GM19452 (cell line): ENCODE results near the gene RFC3.

Source experiments
- ATAC-seq: cut with Tn5 transposase; IDR thresholded peaks from one replicate; pipeline ENCODE4 v1.9.1; 2021; ENCODE audit not compliant: unreplicated experiment

Gene RFC3

DNA sequence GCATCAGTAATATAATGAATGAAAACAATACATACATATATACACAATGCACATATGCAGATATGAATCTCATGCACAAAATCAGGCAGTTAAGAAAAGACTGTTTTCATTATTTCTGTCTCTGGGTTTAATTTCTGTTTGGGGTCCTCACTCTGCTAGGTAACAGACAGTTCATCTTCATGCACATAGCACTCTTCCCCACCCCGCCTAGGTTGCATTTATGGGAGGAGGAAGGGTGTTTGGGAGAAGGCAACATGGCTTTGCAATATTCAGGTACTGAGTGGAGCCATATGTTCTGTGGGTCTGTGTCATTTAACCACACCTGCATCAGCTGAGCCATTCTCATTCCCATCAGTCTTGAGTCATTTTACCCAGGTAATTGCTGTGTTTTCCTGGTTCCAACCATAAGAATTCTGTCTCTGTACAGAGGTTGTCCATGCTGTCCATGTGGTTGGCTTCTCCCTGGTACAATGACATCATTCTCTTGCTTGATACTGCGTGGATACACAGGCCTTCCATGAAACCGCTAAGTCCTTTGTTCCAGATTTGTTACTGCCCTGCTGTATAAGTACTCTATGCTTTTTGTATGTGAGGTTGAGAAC lies 45.3 kb downstream of the RFC3 start:
- no peak for ATAC-seq

DNA sequence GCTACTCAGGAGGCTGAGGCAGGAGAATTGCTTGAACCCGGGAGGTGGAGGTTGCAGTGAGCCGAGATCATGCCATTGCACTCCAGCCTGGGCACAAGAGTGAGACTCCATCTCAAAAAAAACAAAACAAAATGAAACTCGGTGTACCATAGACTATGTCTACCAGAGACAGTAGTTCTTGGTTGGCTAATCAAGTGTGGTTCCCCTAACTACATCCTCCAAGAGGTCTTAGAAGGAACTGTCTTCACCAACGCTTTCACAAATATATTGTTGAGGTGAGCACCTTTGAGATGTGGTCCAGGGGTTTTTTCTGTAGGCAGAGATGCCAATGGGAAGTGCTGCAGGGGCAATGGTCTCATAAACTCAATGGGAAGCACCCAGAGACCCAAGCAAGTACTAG lies 48.0 kb downstream of the RFC3 start:
- ATAC-seq = peak; percentile 85

DNA sequence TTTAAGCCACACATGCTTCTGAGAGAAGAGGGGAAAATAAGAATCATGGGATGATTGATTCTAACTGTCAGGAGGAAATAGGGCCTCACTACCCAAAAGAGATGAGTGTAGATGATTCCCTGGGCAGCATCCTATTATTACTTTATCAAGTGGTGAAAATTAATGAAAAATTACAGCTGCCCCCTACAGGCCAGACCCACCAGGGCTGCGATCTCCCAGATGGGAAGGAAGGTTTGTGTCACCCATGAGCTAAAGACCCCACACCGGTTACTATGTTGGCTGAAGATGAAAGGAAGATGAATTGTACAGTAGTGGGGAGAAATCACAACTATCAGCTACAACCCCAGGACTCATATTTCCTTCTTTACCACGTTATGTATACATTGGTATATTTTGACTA lies 49.5 kb downstream of the RFC3 start:
- ATAC-seq = no peak

DNA sequence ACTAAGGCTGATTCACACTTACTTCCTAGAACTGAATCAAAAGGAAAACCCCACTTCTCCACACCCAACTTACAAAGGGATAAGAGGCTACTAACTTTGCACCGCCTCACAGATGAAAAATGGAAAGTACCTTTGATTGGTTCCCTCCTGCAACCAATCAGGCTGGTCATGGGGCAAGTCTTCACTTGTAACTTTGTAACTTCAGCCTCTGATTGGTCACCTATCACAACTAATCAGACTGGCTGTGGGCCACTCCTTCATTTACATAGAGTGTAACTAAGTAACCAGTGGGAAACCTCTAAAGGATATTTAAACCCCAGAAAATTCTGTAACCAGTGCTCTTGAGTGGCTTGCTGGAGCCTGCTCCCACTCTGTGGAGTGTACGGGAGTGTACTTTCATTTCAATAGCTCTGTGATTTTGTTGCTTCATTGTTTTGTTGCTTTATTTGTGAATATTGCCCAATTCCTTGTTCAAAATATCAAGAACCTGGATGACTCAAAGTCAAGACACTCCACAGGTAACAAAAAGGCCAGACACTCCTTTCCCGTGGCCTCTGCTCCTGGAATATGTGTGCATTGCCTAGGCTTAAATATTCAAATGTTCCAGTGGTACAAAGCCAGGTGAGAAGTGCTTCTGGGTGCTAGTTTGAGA lies 50.5 kb downstream of the RFC3 start:
- no peak for ATAC-seq

DNA sequence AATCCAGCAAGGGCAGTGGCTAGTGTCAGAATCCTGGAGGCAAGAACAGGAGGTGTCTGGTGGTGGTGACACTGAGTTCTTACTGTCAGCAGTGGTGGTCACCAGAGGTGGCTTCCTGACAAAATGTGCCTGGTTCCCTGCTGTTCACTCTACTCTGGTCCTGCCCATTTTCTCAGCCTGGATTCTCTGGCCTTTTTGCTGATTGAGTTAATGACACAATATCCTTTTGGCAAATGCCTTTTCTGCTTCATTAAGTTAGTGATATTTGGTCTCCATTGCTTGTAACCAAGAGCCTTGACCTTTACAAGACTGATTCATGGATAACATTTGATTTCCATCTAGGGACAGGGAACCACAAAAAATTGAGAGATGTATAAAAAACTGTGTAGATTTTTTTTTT lies 51.1 kb downstream of the RFC3 start:
- no peak for ATAC-seq

DNA sequence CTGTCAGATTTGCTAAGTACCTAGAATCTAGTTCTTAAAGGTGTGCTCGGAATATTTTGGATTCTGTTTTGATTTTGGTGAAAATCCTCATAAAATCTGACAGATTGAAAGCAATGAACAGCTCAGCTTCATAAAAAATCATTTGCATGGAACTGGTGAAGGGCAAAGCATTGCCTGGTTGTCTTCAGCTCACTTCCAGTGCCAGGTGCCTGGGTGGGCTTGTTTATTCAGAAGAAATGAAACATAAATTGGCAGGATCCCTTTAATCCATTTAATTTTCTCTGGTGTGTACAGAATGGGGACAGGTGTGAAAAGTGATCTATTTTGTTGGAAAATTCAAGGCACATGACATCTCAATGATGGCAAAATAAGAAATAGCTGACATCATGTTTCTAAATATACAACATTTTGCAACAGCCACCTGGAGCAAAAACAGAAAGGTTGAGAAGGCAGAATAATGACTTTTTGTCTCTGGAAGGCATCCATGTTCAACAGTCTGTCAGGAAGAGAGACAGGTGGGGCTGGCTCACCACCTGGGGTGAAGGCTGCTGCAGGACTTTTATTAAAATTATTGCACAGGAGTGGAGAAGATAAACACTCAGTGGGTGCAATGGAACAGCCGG lies 52.2 kb downstream of the RFC3 start:
- ATAC-seq = no peak

DNA sequence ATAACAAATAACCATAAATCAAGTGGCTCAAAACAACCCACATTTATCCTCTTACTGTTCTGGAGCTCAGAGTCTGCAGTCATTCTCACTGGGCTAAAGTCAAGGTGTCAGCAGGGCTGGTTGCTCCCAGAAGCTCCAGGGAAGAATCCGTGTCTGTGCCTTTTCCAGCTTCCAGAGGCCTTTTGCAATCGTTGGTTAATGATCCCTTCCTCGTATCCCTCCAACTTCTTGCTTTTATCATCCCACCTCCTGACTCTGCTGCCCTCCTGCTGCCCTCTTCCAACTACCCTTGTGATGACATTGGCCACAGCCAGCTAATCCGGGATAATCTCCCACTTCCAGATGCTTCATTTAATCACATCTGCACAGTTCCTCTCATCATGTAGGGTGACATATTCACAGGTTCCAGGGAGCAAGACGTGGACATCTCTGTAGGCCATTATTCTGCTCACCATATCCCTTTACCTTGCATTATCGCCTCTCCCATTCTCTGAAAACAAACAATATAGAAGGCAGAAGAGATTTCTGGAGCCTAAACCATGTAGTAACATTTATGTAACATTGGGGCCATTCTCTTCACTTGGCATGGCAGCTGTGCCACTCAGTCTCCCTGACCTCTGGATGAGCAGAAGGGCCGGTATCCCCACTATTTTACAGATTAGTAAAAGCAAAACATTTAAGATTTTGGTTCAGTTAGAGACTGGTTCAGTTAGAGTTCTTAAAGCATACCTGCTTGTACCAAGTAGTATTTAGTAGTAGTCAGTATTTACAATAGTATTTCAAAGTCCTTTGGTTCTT lies 53.5 kb downstream of the RFC3 start:
- no peak for ATAC-seq

DNA sequence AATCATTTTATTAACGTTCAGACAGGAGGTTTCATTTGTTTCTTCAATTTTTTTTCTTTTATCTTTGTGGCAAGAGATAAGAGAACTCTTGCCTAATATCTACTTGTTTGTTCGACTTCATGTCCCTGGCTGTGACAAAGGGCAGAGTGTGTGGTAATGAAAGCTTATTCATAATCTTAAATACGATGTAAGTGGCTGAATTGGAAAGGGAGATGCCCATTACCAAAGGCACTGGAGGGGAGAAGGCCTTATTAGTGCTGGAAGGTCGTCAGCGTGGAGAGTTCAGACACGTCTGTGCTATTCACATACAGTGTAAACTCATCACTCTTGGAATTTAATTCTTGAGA lies 54.0 kb downstream of the RFC3 start:
- ATAC-seq = no peak

DNA sequence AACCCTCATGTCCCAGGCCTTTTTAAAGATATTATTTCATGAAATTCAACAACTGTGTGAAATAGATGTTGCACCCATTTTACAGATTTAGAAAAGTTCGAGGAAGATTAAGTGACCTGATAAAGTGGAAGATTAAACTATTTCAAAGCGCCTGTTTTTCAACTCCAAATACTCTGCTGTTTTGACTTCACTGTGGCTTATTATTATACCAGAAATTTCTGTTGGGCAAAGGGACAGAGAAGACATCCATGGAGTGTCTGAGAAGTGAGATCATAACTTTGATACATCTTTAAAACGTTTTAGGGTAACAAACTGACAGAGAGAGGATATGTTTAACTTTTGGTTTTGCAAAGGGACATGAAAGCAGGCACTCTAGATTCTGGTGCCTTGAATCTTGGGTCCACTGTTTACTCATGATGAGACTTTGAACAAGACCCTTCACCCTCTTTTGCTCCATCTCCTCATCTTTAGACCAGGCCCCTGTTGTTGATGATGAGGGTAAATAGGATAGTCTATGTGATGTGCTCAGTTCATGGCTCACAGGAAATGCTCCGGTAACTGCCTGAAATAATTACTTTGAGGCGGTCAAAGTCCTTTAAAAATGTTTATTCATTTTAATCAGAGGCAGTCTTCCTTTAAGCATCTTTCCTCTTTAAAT lies 55.4 kb downstream of the RFC3 start:
- ATAC-seq = no peak

DNA sequence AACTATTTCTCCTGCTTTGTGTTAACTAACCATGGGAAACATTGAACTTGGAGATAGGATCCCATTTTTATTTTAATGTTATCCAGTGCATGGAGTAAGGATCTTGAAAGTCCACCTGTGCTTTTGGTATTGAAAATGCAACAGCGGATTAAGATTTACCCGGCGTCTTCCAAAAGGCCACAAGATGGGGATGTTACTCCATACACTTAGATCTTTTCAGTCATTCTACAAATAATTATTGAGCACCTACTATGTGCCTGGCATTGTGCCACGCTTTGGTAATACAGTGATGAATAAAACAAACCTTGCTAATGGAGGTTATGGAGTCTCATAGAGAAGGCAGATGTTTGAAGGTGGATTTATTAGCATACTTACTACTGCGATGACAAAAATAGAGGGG lies 56.9 kb downstream of the RFC3 start:
- no peak for ATAC-seq

DNA sequence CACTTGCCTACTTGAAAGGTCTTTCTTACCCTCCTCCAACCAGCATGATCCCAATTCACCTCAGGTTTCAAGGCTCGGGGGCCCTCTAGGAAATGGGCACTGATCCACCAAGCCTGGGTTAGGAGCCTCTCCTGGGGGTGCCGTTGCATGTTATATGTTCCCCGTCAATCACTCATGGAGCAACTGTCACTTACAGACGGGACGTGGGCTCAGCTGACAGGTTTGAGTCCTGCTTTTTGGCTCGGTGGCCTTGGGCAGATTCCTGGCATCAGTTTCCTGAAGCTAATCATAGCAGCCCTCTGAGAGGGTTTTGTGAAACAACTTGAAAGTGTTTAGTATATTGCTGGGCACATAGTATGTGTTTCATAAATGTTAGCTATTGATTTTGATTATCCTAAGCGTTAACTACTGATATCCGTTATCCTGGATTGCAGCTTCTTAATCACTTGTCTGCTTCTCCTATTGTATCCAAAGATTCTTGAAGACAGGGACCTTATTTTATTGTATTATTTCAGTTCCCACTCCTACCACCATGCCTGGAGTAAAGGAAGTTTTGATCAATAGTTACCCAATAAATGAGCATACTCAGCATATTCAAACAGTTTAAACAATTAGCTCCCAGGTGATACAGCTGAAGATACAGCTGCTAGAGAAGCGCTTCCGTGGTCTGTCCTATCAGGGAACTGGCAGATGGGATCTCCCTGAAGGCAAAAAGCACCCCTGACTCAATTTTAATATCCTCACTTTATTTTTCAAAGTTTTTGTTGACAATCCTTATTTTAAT lies 57.9 kb downstream of the RFC3 start:
- ATAC-seq = no peak

DNA sequence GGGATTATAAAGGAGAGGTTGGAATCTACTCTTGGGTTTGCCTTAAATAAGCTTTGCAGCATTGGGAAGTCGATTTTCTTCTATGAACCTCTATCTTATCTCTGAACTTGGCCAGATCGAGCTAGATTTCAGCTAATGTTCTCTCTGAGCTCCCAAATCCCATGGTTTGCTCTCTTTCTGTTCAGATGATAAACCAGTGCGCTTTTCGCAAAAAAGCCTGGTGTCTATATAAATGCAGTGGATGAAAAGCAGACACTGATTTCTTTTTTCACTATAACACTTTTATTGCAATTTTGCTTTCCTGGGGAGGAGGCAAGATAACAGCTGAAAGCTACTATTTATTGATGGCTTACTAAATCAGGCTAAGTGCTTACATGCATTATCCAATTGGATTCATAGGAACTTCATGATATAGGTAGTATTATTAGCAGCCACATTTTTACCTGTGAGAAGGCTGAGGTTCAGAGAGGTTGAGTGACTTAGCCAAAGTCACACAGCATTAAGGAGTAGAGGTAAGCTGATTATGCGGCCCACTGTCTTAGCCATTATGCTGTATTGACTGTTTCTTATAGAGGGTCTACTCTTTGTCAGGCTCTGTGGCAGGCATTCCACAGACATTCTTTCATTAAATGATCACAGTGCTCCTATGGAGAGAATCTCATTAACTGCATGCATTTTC lies 58.9 kb downstream of the RFC3 start:
- ATAC-seq = no peak

DNA sequence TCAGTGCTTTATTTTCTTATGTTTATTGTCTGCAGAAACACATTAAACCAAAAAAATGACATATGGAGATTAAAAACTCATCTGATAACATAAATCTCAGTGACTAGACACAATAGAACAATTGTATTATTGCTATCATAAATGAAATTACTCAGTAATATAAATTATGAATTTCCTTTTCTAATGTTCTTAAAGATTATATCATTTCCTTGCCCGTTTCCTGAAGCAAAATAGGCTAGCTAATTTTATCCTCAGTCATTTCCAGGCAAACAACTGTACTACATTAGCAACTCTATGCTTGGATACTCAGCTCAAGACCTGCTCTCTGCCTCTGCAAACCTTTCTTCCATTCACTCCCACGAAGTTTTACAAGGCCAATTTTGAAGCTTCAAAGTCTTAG lies 61.2 kb downstream of the RFC3 start:
- ATAC-seq = no peak

DNA sequence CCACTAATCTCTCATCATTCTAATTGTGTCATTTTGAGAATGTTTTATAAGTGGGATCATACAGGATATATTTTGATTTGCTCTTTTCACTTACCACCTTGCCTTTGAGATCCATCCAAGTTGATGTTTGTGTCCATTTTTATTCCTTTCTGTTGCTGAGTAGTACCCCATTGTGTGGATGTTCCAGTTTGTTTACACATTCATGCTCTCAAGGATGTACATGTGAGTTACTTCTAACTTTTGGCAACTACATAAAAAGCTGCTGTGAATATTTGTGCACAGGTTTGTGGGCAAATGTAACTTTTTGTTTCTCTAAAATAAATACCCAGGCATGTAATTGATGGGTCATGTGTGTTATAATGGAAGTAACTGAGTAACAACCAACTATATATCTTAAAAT lies 64.9 kb downstream of the RFC3 start:
- no peak for ATAC-seq

DNA sequence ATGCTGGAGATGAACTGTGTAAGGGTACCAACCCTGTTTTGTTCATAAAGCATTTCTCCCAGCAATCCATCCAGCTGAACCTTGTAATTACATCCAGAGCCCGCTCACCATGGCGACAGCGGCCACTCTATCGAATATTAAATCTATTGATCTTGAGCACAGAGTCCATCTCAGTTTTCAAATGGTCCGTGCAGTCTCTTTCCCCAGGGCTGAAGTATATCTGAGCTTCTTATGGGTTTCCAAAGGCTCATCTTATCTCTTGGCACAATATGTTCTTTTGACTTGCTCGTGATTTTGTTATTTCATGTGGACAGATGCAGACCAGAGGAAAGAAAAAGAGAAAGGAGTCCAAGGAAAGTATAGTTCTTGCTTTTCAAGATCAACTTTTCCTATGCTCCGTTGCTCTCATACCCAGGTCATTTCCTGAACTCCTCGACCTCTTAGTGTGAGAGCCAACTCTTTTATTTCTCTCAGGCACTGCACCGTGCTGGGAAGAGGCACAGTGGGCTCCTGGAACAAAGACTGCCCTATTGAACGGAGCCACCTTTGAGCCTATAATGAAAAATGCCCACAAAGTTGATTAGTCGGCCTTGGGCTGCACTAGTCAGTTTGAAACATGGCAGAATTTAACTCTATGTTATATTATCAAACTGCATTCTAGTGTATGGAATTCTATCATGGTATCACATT lies 66.7 kb downstream of the RFC3 start:
- no peak for ATAC-seq
